ENCODE data around the gene MTPN.

DNA sequence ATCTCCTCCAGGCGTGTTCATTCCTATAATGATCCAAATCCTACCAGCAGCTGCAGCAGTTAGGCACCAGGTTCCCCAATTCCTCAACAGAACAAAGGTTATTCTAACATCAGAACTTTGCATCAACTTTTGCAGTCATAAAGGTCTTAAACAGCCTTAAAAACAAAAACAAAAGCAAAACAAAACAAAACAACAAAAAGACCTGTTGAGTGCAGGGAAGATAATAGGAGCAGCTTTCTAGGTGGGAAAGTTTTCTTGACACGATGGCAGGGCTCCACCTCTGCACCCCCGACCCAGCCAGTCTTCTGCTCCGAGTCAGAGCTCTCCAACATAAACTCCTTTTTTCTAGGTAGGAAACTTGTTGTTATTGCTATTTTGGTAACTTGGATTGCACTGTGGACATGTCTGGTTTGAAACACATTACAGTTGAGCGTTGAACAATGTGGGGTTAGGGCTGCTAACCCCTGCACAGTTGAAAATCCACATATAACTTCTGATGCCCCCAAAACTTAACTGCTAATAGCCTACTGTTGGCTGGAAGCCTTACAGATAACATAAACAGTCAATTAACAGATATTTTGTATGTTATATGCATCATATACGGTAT, 77.6 kb downstream of the MTPN start:
- TF ChIP-seq, protein P1, sequence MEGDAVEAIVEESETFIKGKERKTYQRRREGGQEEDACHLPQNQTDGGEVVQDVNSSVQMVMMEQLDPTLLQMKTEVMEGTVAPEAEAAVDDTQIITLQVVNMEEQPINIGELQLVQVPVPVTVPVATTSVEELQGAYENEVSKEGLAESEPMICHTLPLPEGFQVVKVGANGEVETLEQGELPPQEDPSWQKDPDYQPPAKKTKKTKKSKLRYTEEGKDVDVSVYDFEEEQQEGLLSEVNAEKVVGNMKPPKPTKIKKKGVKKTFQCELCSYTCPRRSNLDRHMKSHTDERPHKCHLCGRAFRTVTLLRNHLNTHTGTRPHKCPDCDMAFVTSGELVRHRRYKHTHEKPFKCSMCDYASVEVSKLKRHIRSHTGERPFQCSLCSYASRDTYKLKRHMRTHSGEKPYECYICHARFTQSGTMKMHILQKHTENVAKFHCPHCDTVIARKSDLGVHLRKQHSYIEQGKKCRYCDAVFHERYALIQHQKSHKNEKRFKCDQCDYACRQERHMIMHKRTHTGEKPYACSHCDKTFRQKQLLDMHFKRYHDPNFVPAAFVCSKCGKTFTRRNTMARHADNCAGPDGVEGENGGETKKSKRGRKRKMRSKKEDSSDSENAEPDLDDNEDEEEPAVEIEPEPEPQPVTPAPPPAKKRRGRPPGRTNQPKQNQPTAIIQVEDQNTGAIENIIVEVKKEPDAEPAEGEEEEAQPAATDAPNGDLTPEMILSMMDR (IDR thresholded peaks at IDR 0.05) = no peak
- no peak for TF ChIP-seq POLR2A (IDR thresholded peaks at IDR 0.05)

All from lower leg skin (tissue), 3 donors.